ENCODE results near the gene FTHL17. TPM values are rescaled to one million over a fixed set of nuclear protein-coding genes. Genes with fewer than 3 reads are reported as not detected.

FTHL17 gene
- not detected in 2 replicates for total RNA-seq

DNA sequence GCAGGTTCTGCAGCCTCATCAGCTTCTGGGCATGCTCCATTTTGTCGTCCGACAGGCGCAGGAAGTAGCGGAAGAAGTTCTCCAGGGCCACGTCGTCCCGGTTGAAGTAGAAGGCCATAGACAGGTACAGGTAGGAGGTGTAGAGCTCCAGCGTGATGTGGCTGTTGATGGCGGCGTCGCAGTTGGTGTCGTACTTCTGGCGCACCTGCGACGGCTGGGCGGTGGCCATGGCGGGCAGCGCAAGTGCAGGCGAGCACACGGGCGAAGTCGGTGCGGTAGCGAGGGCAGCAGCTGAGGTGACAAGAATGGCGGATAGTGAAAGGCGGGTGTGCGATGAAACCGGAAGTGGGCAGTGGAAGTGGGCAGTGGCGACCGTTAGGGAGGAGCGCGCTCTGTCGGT lies at the start of gene FTHL17:
FTHL17 (minus strand) TSS at position 317 of the 400 bp plus-strand sequence; CDS start at position 229, 88 bp downstream.

Other genes with a start within 250 kb of the FTHL17 start
- gene TAB3, start 182.8 kb downstream of the FTHL17 start, total RNA-seq = 5.6 and 8.7 TPM in 2 replicates